ENCODE data around the gene PET100. TPM values are rescaled to one million over a fixed set of nuclear protein-coding genes. Genes with fewer than 3 reads are reported as not detected.

PET100 gene
- total RNA-seq, 1 experiment from 2014 or later: 126 TPM

GRCh38 chr19:7607212-7607873 lies 22.2 kb upstream of the PET100 start (continued):
- TF ChIP-seq TCF7L2 (IDR thresholded peaks at IDR 0.05; ENCODE audit: borderline replicate concordance, extremely low read depth, insufficient read depth, insufficient read length) (no peak), SRF (IDR thresholded peaks at IDR 0.05; ENCODE audit: low read depth) (no peak), ZFX (IDR thresholded peaks at IDR 0.05) (no peak), JUND (IDR thresholded peaks at IDR 0.05) (no peak), CBX3 (IDR thresholded peaks at IDR 0.05; ENCODE audit: low read depth) (no peak), POLR2AphosphoS5 (IDR thresholded peaks at IDR 0.05; ENCODE audit: low read depth, low read length) (no peak)
- TF ChIP-seq, protein P1, sequence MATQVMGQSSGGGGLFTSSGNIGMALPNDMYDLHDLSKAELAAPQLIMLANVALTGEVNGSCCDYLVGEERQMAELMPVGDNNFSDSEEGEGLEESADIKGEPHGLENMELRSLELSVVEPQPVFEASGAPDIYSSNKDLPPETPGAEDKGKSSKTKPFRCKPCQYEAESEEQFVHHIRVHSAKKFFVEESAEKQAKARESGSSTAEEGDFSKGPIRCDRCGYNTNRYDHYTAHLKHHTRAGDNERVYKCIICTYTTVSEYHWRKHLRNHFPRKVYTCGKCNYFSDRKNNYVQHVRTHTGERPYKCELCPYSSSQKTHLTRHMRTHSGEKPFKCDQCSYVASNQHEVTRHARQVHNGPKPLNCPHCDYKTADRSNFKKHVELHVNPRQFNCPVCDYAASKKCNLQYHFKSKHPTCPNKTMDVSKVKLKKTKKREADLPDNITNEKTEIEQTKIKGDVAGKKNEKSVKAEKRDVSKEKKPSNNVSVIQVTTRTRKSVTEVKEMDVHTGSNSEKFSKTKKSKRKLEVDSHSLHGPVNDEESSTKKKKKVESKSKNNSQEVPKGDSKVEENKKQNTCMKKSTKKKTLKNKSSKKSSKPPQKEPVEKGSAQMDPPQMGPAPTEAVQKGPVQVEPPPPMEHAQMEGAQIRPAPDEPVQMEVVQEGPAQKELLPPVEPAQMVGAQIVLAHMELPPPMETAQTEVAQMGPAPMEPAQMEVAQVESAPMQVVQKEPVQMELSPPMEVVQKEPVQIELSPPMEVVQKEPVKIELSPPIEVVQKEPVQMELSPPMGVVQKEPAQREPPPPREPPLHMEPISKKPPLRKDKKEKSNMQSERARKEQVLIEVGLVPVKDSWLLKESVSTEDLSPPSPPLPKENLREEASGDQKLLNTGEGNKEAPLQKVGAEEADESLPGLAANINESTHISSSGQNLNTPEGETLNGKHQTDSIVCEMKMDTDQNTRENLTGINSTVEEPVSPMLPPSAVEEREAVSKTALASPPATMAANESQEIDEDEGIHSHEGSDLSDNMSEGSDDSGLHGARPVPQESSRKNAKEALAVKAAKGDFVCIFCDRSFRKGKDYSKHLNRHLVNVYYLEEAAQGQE (IDR thresholded peaks at IDR 0.05; ENCODE audit: low read depth): no peak

DNA sequence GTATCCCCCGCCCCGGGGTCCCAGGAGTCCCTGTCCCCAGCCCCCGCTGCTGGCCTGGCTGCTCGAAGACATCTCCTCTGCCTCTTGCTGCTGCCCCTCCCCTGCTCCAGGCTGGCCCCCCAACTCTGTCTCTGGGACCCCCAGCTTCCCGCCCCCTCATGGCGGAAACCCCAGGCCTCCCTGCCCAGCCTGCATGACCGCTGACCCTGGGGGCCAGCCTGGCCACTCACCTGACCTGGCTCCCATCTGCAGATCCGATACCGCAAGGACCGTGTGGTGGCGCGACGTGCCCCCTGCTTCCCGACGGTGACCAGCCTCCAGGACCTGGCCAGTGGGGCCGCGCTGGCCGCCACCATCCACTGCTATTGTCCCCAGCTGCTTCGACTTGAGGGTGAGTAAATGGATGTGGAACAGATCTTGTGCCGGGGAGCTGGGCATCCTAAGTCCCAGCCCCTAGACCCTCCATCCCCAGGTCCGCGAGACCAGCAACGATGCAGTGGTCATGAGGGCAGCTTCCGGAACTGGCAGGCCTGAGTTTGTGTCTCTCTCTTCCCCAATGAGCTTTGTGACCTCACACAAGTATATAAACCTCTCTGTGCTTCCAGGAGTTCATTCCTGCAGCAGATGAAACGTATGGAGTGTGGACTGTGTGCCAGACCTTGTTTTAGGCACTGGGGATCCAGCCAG lies 21.6 kb upstream of the PET100 start:
- no TSS peak for BruUV-seq (replicated peaks)
- H3K4me3 ChIP-seq (replicated peaks in 1 of 2; ENCODE audit: low read depth in 1 of 2, low read length in 2 of 2): no peak overlapping the region
- H3K27me3 ChIP-seq (ENCODE audit: insufficient read depth, low read length): no peaks in the 10 kb centered on the region
- peaks cover 3 to 7% of the 10 kb centered on the region in 2 experiments for H3K36me3 ChIP-seq (ENCODE audit: control insufficient read depth in 1 of 2, insufficient read depth in 2 of 2, low read length in 2 of 2)
- H3K4me2 ChIP-seq (ENCODE audit: low read length): no peak overlapping the region
- H3K79me2 ChIP-seq (ENCODE audit: insufficient read depth, low read length): peaks cover 9% of the 10 kb centered on the region; the same call in 1 of the 2 replicates
- H4K20me1 ChIP-seq (ENCODE audit: insufficient read depth): no peaks in the 10 kb centered on the region
- CTCF ChIA-PET: interaction anchor here (1.2 kb wide), 1 partner anchor 39 kb away, joined by 4 read pairs; no protein-coding TSS in a partner anchor
- no peaks in the 10 kb centered on the region for H3K9me3 ChIP-seq (ENCODE audit: control insufficient read depth in 1 of 2, insufficient read depth in 1 of 2, low read depth in 1 of 2, low read length in 2 of 2)
- no peak overlapping the region for H3K9ac ChIP-seq (ENCODE audit: low read length)
- no peak for ATAC-seq
- H3K9me2 ChIP-seq (ENCODE audit: insufficient read depth): no peaks in the 10 kb centered on the region
- intact Hi-C loops (cut with micrococcal nuclease): no loop called here
- peaks cover 4 to 26% of the 10 kb centered on the region in 2 experiments for H3K4me1 ChIP-seq (ENCODE audit: control insufficient read depth in 1 of 2, insufficient read depth in 2 of 2, low read length in 2 of 2)
- no peak overlapping the region for H2AFZ ChIP-seq (ENCODE audit: low read depth, low read length, poor library complexity, severe bottlenecking)
- no peak for DNase-seq (ENCODE audit: low read depth, low spot score)
- RAD21 ChIA-PET (ENCODE audit: low non-redundant PET in 1 of 2, low total read pairs in 2 of 2, uncharacterized antibody in 2 of 2, unreplicated experiment in 2 of 2): no interaction called here
- H3K27ac ChIP-seq (ENCODE audit: low read depth, low read length): no peak overlapping the region
- no peak for TF ChIP-seq JUND (IDR thresholded peaks at IDR 0.05)
- POLR2A ChIA-PET: no interaction called here
